A673 (cell line): ENCODE results near the gene P2RX6. TPM values are rescaled to one million over a fixed set of nuclear protein-coding genes. Genes with fewer than 3 reads are reported as not detected.

Source experiments
- BruUV-seq: library from RNA; stranded (reverse); fragments of 400-500 nt; replicated peaks from 2 replicates; lab custom pipeline; 2021; lab: Mats Ljungman, UMichigan
- CTCF ChIA-PET: fragments of 300-600 bp; sonication (Branson Sonifier 250); formaldehyde crosslinking; loops from one replicate; lab custom pipeline; 2022; ENCODE audit warnings: antibody characterized with exemption; lab: Charles Lee
- POLR2A ChIA-PET: fragments of 300-600 bp; sonication (Branson Sonifier 250); formaldehyde crosslinking; loops from one replicate; lab custom pipeline; 2022; ENCODE audit warnings: antibody characterized with exemption; ENCODE audit not compliant: low non-redundant PET; lab: Charles Lee
- DNase-seq: peaks from one replicate; pipeline ENCODE4 v3.0.0-alpha.2; 2015; ENCODE audit warnings: low spot score
- H3K27ac ChIP-seq: fragments of 200-600 bp; sonication (generic); 2 replicates; pipeline ENCODE4 v1.5.1; 2016; ENCODE audit warnings: mixed run types, low read depth, mild to moderate bottlenecking, mixed read lengths, antibody characterized with exemption, low read length; ENCODE audit not compliant: poor library complexity, severe bottlenecking
- H3K27me3 ChIP-seq: fragments of 200-600 bp; sonication (generic); replicated peaks from 2 replicates; pipeline ENCODE4 v1.6.1; 2017; ENCODE audit warnings: mixed run types, low read depth, mild to moderate bottlenecking, mixed read lengths, antibody characterized with exemption, low read length; ENCODE audit not compliant: insufficient read depth, poor library complexity
- H3K36me3 ChIP-seq: fragments of 200-600 bp; sonication (generic); 2 replicates; pipeline ENCODE4 v1.6.1; 2016; ENCODE audit warnings: mixed run types, mild to moderate bottlenecking, mixed read lengths, antibody characterized with exemption, low read length; ENCODE audit not compliant: insufficient read depth, poor library complexity, severe bottlenecking
- H3K4me1 ChIP-seq: fragments of 200-600 bp; sonication (generic); 2 replicates; pipeline ENCODE4 v1.6.1; 2017; ENCODE audit warnings: mixed run types, mild to moderate bottlenecking, mixed read lengths, antibody characterized with exemption, low read length; ENCODE audit not compliant: insufficient read depth, poor library complexity, severe bottlenecking
- H3K4me3 ChIP-seq: fragments of 200-600 bp; sonication (generic); 2 replicates; pipeline ENCODE4 v1.5.1; 2016; ENCODE audit warnings: low read depth, mixed run types, mild to moderate bottlenecking, mixed read lengths, low read length; ENCODE audit not compliant: poor library complexity, severe bottlenecking
- H3K9me3 ChIP-seq: fragments of 200-600 bp; sonication (generic); 2 replicates; pipeline ENCODE4 v1.6.1; 2016; ENCODE audit warnings: mixed run types, low read depth, mild to moderate bottlenecking, mixed read lengths, antibody characterized with exemption, low read length; ENCODE audit not compliant: poor library complexity, severe bottlenecking
- CTCF ChIP-seq: fragments of 300-800, 200-600 bp; sonication (generic); conservative IDR thresholded peaks from 2 replicates; pipeline ENCODE4 v1.5.1; 2017; ENCODE audit warnings: low read depth, mild to moderate bottlenecking, antibody characterized with exemption, low read length, moderate library complexity, mixed read lengths
- EZH2 ChIP-seq: fragments of 200-600 bp; sonication (generic); IDR thresholded peaks from 2 replicates; pipeline ENCODE4 v1.6.1; 2017; ENCODE audit warnings: borderline replicate concordance, low read depth, mild to moderate bottlenecking, mixed read lengths, antibody characterized with exemption, low read length; ENCODE audit not compliant: poor library complexity, severe bottlenecking
- intact Hi-C: fragments of 100-400 bp; cut with micrococcal nuclease; formaldehyde crosslinking; loops from one replicate; pipeline ENCODE4 v1.10.0; 2022; ENCODE audit not compliant: unreplicated experiment
- total RNA-seq: library from RNA; stranded (reverse); gene quantifications from 2 replicates; pipeline ENCODE4 v1.2.3, GENCODE V29; 2021

P2RX6 gene
- total RNA-seq, 1 experiment from 2014 or later = 0.43 TPM

GRCh38 chr22:20996031-20996410 is 18.9 kb upstream of the P2RX6 start:
- Histone ChIP-seq H3K4me3 (no peak overlapping the region), H3K27me3 (no peaks in the 10 kb centered on the region), H3K4me1 (peaks cover 13% of the 10 kb centered on the region), H3K36me3 (peaks cover 31% of the 10 kb centered on the region), H3K9me3 (no peaks in the 10 kb centered on the region), H3K27ac (no peak overlapping the region)
- ChIA-PET POLR2A (no interaction called here), CTCF (no interaction called here)
- BruUV-seq = no TSS peak
- TF ChIP-seq EZH2 (no peak), CTCF (no peak)
- no peak for DNase-seq
- intact Hi-C loops = no loop called here

GRCh38 chr22:20996598-20997535 is 18.1 kb upstream of the P2RX6 start:
- TF ChIP-seq EZH2 = no peak
- TF ChIP-seq CTCF = no peak
- no TSS peak for BruUV-seq
- H3K27me3 ChIP-seq = no peaks in the 10 kb centered on the region
- peaks cover 29% of the 10 kb centered on the region for H3K36me3 ChIP-seq
- H3K4me1 ChIP-seq = peaks cover 13% of the 10 kb centered on the region
- no peak for DNase-seq
- H3K4me3 ChIP-seq = no peak overlapping the region
- ChIA-PET CTCF (no interaction called here), POLR2A (no interaction called here)
- intact Hi-C loops = no loop called here
- no peaks in the 10 kb centered on the region for H3K9me3 ChIP-seq
- no peak overlapping the region for H3K27ac ChIP-seq

- no peaks in the 10 kb centered on the region for H3K27me3 ChIP-seq
- no peak for TF ChIP-seq EZH2
- TF ChIP-seq CTCF = no peak
- BruUV-seq = no TSS peak
- H3K4me1 ChIP-seq = peaks cover 13% of the 10 kb centered on the region
- CTCF ChIA-PET = no interaction called here
- peaks cover 21% of the 10 kb centered on the region for H3K36me3 ChIP-seq
- POLR2A ChIA-PET = no interaction called here
- intact Hi-C loops = no loop called here
- no peak overlapping the region for H3K27ac ChIP-seq
- no peaks in the 10 kb centered on the region for H3K9me3 ChIP-seq
- no peak overlapping the region for H3K4me3 ChIP-seq
- DNase-seq = no peak
Observed at GRCh38 chr22:20997536-20998257, 17.3 kb upstream of the P2RX6 start.
